ENCODE data around the gene GALK2.

Gene GALK2

DNA sequence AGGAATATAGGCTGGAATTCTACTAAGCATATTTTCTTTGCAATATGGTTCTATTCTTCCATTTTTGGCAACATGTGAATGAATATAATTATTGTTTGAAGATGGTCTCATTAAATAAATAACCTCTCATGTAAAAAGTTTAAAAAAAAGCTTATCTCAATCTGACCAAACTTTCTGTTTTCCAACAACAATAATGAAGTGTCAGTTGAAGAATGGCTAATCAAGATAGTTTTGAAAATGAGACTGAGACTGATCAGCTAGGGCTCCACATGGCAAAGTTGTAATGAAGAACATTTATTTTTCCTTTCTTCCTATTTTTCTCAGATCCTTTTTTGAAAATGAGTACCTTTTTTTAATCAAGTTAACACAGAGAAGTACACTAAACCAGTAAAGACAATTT, 117.4 kb downstream of the GALK2 start:
- TF ChIP-seq, protein P1, sequence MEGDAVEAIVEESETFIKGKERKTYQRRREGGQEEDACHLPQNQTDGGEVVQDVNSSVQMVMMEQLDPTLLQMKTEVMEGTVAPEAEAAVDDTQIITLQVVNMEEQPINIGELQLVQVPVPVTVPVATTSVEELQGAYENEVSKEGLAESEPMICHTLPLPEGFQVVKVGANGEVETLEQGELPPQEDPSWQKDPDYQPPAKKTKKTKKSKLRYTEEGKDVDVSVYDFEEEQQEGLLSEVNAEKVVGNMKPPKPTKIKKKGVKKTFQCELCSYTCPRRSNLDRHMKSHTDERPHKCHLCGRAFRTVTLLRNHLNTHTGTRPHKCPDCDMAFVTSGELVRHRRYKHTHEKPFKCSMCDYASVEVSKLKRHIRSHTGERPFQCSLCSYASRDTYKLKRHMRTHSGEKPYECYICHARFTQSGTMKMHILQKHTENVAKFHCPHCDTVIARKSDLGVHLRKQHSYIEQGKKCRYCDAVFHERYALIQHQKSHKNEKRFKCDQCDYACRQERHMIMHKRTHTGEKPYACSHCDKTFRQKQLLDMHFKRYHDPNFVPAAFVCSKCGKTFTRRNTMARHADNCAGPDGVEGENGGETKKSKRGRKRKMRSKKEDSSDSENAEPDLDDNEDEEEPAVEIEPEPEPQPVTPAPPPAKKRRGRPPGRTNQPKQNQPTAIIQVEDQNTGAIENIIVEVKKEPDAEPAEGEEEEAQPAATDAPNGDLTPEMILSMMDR (IDR thresholded peaks at IDR 0.05; ENCODE audit: insufficient read depth, missing control alignments), result no peak
- no peak for FAIRE-seq
- DNase-seq (ENCODE audit: insufficient read length, low spot score), result no peak

DNA sequence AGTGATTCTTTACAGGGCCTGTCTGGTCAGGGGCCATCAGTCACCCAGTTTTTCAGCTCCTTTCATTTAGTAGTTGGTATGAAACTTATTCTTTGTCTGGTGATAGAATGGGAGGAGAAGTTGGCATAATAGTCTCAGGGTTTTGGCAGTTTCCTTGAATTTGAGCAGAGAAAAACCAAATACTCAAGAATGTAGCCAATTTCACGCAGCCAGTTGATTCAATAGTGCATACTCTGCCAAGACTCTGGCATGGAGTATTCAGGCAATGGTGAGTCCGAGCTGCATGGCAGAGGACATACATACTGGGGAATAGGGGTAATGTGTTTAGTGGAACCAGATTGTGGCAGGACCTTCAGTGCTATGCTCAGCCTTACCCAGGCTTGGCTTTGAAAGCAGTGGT, 118.3 kb downstream of the GALK2 start:
- TF ChIP-seq, protein P1 (IDR thresholded peaks at IDR 0.05; ENCODE audit: insufficient read depth, missing control alignments), result no peak
- FAIRE-seq, result no peak
- no peak for DNase-seq (ENCODE audit: insufficient read length, low spot score)

DNA sequence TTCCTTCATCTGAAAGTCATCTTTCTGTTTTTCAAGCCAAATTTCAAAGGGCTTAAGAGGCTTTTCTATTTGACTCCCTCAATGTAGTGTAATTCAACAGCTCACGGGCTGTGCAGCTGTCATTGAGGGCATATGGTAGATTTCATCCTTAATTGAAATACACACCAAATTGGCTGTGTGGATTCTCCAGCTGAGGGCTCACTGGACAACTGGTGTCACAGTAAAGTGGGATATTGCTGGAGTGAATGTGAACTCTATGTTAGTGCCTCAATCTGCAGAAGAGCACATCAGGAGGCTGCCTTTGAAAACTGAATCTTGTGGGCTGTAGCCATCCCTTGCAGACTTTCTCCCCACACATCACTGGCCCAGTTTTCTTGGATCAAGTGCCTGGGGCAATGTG, 120.1 kb downstream of the GALK2 start:
- TF ChIP-seq, protein P1 (IDR thresholded peaks at IDR 0.05; ENCODE audit: insufficient read depth, missing control alignments), result no peak
- DNase-seq (ENCODE audit: insufficient read length, low spot score), result no peak
- no peak for FAIRE-seq

DNA sequence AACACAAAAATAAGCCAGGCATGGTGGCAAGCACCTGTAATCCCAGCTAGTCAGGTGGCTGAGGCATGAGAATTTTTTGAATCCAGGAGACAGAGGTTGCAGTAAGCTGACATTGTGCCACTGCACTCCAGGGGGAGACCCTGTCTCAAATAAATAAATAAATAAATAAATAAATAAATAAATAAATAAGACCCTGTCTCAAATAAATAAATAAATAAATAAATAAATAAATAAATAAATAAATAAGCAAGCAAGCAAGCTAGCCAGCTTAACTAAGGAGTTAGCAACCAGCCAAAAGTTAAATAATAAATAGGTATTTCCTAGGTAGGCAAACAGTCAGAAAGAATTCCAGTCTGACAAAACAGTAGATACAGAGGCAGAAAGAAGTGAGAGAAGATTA, 123.9 kb downstream of the GALK2 start:
- no peak for FAIRE-seq
- no peak for DNase-seq (ENCODE audit: insufficient read length, low spot score)
- TF ChIP-seq, protein P1 (IDR thresholded peaks at IDR 0.05; ENCODE audit: insufficient read depth, missing control alignments), result no peak

DNA sequence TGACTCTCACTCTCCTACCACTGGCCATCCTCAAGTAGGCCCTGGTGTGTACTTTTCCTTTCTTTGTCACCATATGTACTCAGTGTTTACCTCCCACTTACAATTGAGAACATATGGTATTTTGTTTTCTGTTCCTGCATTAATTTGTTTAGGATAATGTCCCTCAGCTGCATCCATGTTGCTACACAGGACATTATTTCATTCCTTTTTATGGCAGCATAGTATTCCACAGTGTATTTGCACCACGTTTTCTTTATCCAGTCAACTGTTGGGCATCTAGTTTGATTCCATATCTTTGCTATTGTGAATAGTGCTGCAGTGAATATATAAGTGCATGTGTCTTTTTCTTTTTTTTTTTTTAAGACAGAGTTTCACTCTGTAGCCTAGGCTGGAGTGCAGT, 126.2 kb downstream of the GALK2 start:
- DNase-seq (ENCODE audit: insufficient read length, low spot score), result no peak
- TF ChIP-seq, protein P1 (IDR thresholded peaks at IDR 0.05; ENCODE audit: insufficient read depth, missing control alignments), result no peak
- FAIRE-seq, result no peak

DNA sequence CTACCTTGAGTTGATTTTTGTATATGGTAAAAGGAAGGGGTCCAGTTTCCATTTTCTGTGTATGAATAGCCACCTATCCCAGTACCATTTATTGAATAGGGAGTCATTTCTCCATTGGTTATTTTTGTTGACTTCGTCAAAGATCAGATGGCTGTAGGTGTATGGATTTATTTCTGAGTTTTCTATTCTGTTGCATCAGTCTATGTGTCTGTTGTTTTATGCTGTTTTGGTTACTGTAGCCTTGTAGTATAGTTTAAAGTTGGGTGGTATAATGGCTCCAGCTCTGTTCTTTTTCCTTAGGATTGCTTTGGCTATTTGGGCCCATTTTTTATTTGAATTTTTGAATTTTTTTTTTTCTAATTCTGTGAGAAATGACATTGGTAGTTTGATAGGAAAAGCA, 127.5 kb downstream of the GALK2 start:
- TF ChIP-seq, protein P1 (IDR thresholded peaks at IDR 0.05; ENCODE audit: insufficient read depth, missing control alignments), result no peak
- DNase-seq (ENCODE audit: insufficient read length, low spot score) (no peak), FAIRE-seq (no peak)

DNA sequence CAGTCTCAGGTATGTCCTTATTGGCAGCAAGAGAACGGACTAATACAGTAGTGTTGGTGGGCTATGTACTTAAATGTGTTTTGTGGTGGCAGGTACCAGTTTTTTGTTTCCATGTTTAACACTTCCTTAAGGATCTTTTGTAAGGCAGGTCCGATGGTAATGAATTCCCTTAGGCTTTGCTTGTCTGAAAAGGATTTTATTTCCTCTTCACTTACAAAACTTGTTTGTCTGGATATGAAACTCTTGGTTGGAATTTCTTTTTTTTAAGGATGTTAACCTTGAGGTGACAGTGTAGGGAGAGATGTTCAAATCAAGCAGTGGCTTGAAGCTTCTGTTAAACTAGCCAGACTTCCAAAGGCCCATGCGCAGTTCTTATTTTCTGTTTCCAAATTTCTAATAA, 130.8 kb downstream of the GALK2 start:
- DNase-seq (ENCODE audit: insufficient read length, low spot score) (no peak), FAIRE-seq (no peak)
- TF ChIP-seq, protein P1 (IDR thresholded peaks at IDR 0.05; ENCODE audit: insufficient read depth, missing control alignments), result no peak

All from D721Med (cell line).